ENCODE measurements around the gene RNLS. TPM values are rescaled to one million over a fixed set of nuclear protein-coding genes. Genes with fewer than 3 reads are reported as not detected.

RNLS gene
- total and polyA plus RNA-seq, 5 donors = 11.1 to 20.8 (median 16.2) TPM

DNA sequence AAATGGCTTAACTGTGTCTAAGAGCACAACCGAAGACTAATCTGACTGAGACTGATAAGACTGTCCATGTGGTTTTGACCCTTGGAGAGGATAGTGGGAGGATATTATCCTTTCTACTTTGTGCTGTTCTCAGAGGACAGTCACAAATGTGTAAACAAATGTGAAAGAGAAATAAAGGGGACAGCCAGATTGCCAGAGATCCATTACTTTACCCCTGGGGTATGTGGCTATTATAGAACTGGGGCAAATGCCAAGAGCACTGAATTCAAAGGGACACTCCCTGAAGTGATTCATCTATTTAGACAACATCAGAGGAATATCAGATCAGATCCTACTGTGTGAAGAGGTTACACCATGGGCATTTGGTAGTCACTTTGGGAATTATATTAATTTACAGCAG, 154.7 kb downstream of the RNLS start:
- no peak overlapping the region for H3K27ac ChIP-seq (ENCODE audit: low read length)
- H3K9me3 ChIP-seq (ENCODE audit: control insufficient read depth, low read length) = no peaks in the 10 kb centered on the region
- H3K27me3 ChIP-seq (ENCODE audit: control insufficient read depth, insufficient read depth) = no peaks in the 10 kb centered on the region
- DNase-seq (no peak), ATAC-seq (peak; percentile 44 to 64)
- WGBS = 9% methylated on average over 1 of the region's 1 CpG
- H3K4me1 ChIP-seq (ENCODE audit: control insufficient read depth, insufficient read depth, low read length) = no peaks in the 10 kb centered on the region
- intact Hi-C loops (cut with DNase I) = no loop called here
- no peak overlapping the region for H3K4me3 ChIP-seq (ENCODE audit: low read length)

GRCh38 chr10:88427024-88427423, 156.1 kb downstream of the RNLS start:
- no peak for ATAC-seq
- no peak overlapping the region for H3K27ac ChIP-seq (ENCODE audit: low read length)
- H3K4me1 ChIP-seq (ENCODE audit: control insufficient read depth, insufficient read depth, low read length) = no peaks in the 10 kb centered on the region
- H3K9me3 ChIP-seq (ENCODE audit: control insufficient read depth, low read length) = no peaks in the 10 kb centered on the region
- no peak overlapping the region for H3K4me3 ChIP-seq (ENCODE audit: low read length)
- DNase-seq = no peak
- 91% methylated on average over 2 of the region's 2 CpGs for whole genome bisulfite sequencing
- intact Hi-C loops (cut with DNase I) = no loop called here
- H3K27me3 ChIP-seq (ENCODE audit: control insufficient read depth, insufficient read depth) = no peaks in the 10 kb centered on the region

DNA sequence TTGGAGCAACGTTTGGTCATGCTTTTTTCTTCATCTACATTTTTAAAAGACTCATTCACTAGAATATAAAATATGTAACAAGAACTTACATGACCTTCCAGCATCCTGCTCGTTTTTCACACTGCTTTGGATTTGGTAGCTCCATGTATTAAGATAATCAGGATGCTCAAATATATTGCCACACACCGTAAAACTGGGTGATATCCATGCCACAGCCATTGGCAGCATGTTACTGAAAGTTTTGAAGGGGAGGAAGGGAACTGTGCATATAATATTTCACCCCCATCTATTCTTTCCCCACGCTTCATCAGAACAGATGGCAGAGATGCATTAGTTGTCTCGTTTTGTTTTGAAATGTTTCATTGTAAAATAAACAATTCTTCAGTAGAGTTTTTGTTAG, 158.2 kb downstream of the RNLS start:
- DNase-seq (no peak), ATAC-seq (no peak)
- H3K27ac ChIP-seq (ENCODE audit: low read length) = no peak overlapping the region
- intact Hi-C loops (cut with DNase I) = no loop called here
- 62% methylated on average over 5 of the region's 5 CpGs for WGBS
- no peaks in the 10 kb centered on the region for H3K4me1 ChIP-seq (ENCODE audit: control insufficient read depth, insufficient read depth, low read length)
- no peaks in the 10 kb centered on the region for H3K9me3 ChIP-seq (ENCODE audit: control insufficient read depth, low read length)
- no peaks in the 10 kb centered on the region for H3K27me3 ChIP-seq (ENCODE audit: control insufficient read depth, insufficient read depth)
- no peak overlapping the region for H3K4me3 ChIP-seq (ENCODE audit: low read length)

DNA sequence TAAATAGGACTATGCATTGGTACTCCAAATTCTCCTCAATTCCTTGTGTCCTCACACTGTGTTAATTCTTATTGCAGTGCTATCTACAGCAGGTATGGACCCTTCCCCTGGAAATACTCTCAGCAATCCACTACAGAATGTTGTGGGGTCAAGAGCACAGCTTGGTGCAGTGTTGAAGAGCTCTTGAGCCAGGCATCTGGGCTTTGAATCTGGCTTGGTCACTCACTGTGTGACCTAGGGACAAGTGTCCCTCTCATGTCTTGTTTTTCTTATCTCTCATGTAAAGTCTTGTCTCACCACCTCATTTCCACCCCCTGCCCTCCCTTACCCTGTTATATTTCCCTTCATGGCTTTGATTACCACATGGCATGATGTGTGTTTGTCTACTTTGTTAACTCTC, 159.4 kb downstream of the RNLS start:
- no peak overlapping the region for H3K4me3 ChIP-seq (ENCODE audit: low read length)
- H3K27me3 ChIP-seq (ENCODE audit: control insufficient read depth, insufficient read depth) = no peaks in the 10 kb centered on the region
- H3K4me1 ChIP-seq (ENCODE audit: control insufficient read depth, insufficient read depth, low read length) = no peaks in the 10 kb centered on the region
- ATAC-seq (no peak), DNase-seq (no peak)
- intact Hi-C loops (cut with DNase I) = no loop called here
- H3K9me3 ChIP-seq (ENCODE audit: control insufficient read depth, low read length) = no peaks in the 10 kb centered on the region
- no peak overlapping the region for H3K27ac ChIP-seq (ENCODE audit: low read length)

- Histone ChIP-seq H3K27ac (ENCODE audit: low read length) (no peak overlapping the region), H3K4me3 (ENCODE audit: low read length) (no peak overlapping the region), H3K9me3 (ENCODE audit: control insufficient read depth, low read length) (no peaks in the 10 kb centered on the region), H3K27me3 (ENCODE audit: control insufficient read depth, insufficient read depth) (no peaks in the 10 kb centered on the region), H3K4me1 (ENCODE audit: control insufficient read depth, insufficient read depth, low read length) (no peaks in the 10 kb centered on the region)
- intact Hi-C loops (cut with DNase I) = no loop called here
- 89% methylated on average over 4 of the region's 4 CpGs for WGBS
- no peak for DNase-seq
- no peak for ATAC-seq
Measured at GRCh38 chr10:88421590-88421989, 161.5 kb downstream of the RNLS start.

- Histone ChIP-seq H3K4me3 (ENCODE audit: low read length) (no peak overlapping the region), H3K4me1 (ENCODE audit: control insufficient read depth, insufficient read depth, low read length) (peaks cover 2% of the 10 kb centered on the region), H3K27me3 (ENCODE audit: control insufficient read depth, insufficient read depth) (no peaks in the 10 kb centered on the region), H3K27ac (ENCODE audit: low read length) (no peak overlapping the region), H3K9me3 (ENCODE audit: control insufficient read depth, low read length) (no peaks in the 10 kb centered on the region)
- 100% methylated on average over 1 of the region's 1 CpG for WGBS
- ATAC-seq (no peak), DNase-seq (no peak)
- intact Hi-C loops (cut with DNase I) = no loop called here
Measured at GRCh38 chr10:88418871-88419270, 164.2 kb downstream of the RNLS start.

- no peak overlapping the region for H3K27ac ChIP-seq (ENCODE audit: low read length)
- no peaks in the 10 kb centered on the region for H3K9me3 ChIP-seq (ENCODE audit: control insufficient read depth, low read length)
- intact Hi-C loops (cut with DNase I) = no loop called here
- H3K4me3 ChIP-seq (ENCODE audit: low read length) = no peak overlapping the region
- WGBS = 60% methylated on average over 3 of the region's 3 CpGs
- H3K27me3 ChIP-seq (ENCODE audit: control insufficient read depth, insufficient read depth) = no peaks in the 10 kb centered on the region
- no peak for DNase-seq
- peaks cover 2% of the 10 kb centered on the region for H3K4me1 ChIP-seq (ENCODE audit: control insufficient read depth, insufficient read depth, low read length)
- no peak for ATAC-seq
Measured at GRCh38 chr10:88417387-88418030, 165.6 kb downstream of the RNLS start.

DNA sequence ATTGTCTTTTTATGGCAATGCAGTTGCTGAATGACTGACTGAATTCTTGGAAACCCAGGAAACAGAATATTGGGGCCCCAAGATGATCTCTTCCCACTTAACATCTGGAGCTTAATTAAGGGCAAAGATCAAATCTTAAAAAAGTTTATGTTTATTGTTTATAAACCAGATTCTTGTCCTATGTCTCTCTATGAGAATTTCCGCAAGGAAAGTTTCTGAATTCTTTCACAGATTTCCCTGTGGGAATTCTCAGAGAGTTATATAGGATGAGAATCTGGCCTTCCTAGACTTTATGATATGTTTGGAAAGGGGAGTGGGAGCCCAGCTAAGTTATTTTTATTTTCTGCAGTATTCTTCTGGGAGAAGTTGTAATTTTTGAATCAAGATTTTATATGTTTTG, 166.3 kb downstream of the RNLS start:
- no peak overlapping the region for H3K27ac ChIP-seq (ENCODE audit: low read length)
- no peak for ATAC-seq
- H3K4me3 ChIP-seq (ENCODE audit: low read length) = no peak overlapping the region
- no peaks in the 10 kb centered on the region for H3K27me3 ChIP-seq (ENCODE audit: control insufficient read depth, insufficient read depth)
- intact Hi-C loops (cut with DNase I) = no loop called here
- no peak for DNase-seq
- 95% methylated on average over 1 of the region's 1 CpG for WGBS
- H3K4me1 ChIP-seq (ENCODE audit: control insufficient read depth, insufficient read depth, low read length) = peaks cover 2% of the 10 kb centered on the region
- no peaks in the 10 kb centered on the region for H3K9me3 ChIP-seq (ENCODE audit: control insufficient read depth, low read length)

GRCh38 chr10:88415533-88416130, 167.5 kb downstream of the RNLS start:
- no peak for DNase-seq
- H3K4me3 ChIP-seq (ENCODE audit: low read length) = no peak overlapping the region
- ATAC-seq = peak; percentile 31 to 47
- H3K4me1 ChIP-seq (ENCODE audit: control insufficient read depth, insufficient read depth, low read length) = peaks cover 2% of the 10 kb centered on the region
- no peaks in the 10 kb centered on the region for H3K9me3 ChIP-seq (ENCODE audit: control insufficient read depth, low read length)
- H3K27me3 ChIP-seq (ENCODE audit: control insufficient read depth, insufficient read depth) = no peaks in the 10 kb centered on the region
- intact Hi-C loops (cut with DNase I) = no loop called here
- H3K27ac ChIP-seq (ENCODE audit: low read length) = peak overlapping the region; percentile 52
- 68% methylated on average over 1 of the region's 1 CpG for WGBS

GRCh38 chr10:88413412-88413811, 169.7 kb downstream of the RNLS start:
- Histone ChIP-seq H3K4me1 (ENCODE audit: control insufficient read depth, insufficient read depth, low read length) (peaks cover 2% of the 10 kb centered on the region), H3K27me3 (ENCODE audit: control insufficient read depth, insufficient read depth) (no peaks in the 10 kb centered on the region), H3K4me3 (ENCODE audit: low read length) (no peak overlapping the region), H3K9me3 (ENCODE audit: control insufficient read depth, low read length) (no peaks in the 10 kb centered on the region), H3K27ac (ENCODE audit: low read length) (no peak overlapping the region)
- ATAC-seq (no peak), DNase-seq (no peak)
- intact Hi-C loops (cut with DNase I) = no loop called here
- WGBS = 80% methylated on average over 3 of the region's 3 CpGs

- H3K4me3 ChIP-seq (ENCODE audit: low read length) = no peak overlapping the region
- no peaks in the 10 kb centered on the region for H3K27me3 ChIP-seq (ENCODE audit: control insufficient read depth, insufficient read depth)
- no peaks in the 10 kb centered on the region for H3K9me3 ChIP-seq (ENCODE audit: control insufficient read depth, low read length)
- ATAC-seq (no peak), DNase-seq (no peak)
- H3K27ac ChIP-seq (ENCODE audit: low read length) = no peak overlapping the region
- intact Hi-C loops (cut with DNase I) = no loop called here
- peaks cover 2% of the 10 kb centered on the region for H3K4me1 ChIP-seq (ENCODE audit: control insufficient read depth, insufficient read depth, low read length)
- WGBS = 92% methylated on average over 6 of the region's 6 CpGs
Measured at GRCh38 chr10:88411772-88412349, 171.3 kb downstream of the RNLS start.
